HG02943 (cell line): ENCODE results near the gene RHBDD2.
"Not testable (repeated sequence)": the region's sequence is repeated elsewhere in the genome, so short reads cannot be mapped to it uniquely, and the experiment has no call there.

Source experiments
- ATAC-seq: cut with Tn5 transposase; IDR thresholded peaks from one replicate; pipeline ENCODE4 v1.9.1; 2021; ENCODE audit warnings: mild to moderate bottlenecking, low read depth, moderate library complexity; ENCODE audit not compliant: unreplicated experiment

The RHBDD2 gene

DNA sequence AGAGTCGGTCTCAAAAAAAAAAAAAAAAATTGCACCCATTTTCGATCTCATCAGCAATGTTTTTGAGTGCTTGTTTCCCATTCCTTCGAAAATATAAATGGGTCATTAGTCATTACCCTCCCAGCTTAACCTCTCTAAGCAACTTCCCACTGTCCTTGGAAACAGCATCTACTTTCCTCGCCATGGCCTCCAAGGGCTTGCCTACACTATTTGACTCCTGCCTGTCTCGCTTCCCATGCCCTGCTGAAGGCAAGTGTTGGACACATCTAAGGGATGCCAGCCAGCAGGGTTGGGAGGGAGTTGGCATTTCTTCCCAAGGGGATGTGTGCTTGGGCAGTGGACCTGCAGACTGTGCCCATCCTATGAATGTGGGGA is 12.7 kb upstream of the RHBDD2 start:
- ATAC-seq, result no peak

DNA sequence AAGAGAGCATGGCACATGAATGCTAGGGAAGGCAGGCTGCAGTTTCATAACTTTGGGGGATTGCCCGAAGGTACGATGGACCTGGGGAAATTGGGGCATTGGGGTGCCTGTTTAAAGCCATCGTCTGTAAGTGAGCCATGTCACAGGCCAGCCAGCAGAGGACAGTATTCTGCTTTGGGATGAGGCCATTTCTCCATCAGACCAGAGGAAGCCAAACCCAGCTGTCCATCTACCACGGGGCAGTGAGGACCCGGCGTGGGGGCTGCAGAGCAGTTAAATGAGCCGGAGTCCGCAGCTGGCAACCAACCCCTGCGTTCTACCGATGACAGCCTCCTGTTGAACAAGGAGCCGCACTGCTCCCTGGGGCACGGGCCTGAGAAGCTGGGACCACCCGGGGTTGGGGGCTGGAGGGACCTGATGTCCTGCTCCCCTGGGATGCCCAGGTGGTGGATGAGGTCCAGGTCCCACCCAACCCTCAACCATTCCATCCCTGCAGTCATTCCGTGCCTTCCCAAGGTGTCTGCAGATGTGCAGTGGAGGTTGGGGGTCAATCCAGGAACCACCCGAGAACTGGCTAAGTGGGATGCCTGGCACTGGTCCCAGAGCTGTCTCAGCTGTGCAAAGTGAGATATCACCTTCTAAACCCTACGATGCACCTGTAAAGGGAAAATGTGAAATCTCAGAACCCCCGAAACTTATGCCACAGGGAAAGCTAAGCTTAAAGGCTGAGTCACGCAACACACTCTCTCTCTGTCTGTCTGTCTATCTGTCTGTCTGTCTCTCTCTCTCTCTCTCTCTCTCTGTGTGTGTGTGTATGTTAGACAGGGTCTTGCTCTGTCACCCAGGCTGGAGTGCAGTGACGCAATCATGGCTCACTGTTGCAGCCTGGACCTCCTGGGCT is 12.1 kb upstream of the RHBDD2 start:
- no peak for ATAC-seq

- ATAC-seq, result no peak
These were observed 11.5 kb upstream of the RHBDD2 start for GRCh38 chr7:75867390-75867717.

- no peak for ATAC-seq
These were observed 10.7 kb upstream of the RHBDD2 start for GRCh38 chr7:75868153-75868552.

GRCh38 chr7:75869776-75870379 is 9.0 kb upstream of the RHBDD2 start:
- ATAC-seq, result no peak

DNA sequence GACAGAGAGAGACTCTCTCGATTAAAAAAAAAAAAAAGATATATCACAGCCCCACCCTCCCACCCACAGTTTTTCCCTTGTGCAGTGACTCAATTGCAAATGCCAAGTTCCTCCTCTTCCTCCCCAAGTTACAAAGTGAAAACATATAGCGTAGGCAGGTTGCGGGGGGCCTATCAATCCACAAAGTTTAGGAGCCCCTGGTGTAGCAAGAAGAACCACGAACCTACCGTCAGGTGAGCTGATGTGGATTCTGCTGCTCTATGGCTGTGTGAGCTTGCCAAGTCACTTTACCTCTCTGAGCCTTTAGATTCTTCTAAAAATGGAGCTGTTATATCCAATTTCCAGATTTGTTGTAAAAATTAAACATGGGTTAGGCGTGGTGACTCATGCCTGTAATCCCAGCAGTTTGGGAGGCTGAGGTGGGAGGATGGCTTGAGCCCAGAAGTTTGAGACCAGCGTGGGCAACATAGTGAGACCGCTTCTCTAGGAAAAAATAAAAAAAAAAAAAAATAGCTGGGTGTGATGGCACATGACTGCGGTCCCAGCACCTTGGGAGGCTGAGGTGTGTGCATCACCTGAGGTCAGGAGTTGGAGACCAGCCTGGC is 8.2 kb upstream of the RHBDD2 start:
- ATAC-seq, result no peak

DNA sequence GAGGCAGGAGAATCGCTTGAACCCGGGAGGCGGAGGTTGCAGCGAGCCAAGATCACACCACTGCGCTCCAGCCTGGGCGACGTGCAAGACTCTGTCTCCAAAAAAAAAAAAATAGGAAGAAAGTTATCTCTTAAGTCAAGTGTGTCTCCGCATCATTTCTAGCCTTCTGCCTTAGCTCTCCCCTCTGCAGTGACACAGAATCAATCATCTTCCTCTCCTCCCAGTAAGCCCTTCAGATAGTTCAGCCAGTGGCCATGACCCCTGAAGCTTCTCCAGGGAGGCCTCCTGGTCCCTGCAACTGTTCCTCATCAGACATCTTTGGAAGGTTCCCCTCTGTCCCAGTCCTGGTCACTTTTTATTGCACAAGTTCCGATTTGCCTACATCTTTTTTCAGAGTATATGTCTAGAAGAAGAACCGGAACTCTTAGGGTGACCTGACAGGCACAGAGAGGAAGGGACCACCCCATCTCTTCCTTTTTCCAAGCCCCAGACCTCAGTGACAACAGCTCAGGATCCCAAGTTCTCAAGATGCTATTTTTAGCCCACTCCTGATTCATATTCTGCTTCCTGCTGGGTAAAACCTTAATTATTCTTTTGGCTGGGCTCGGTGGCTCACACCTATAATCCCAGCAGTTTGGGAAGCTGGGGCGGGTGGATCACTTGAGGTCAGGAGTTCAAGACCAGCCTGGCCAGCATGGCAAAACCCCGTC is 6.6 kb upstream of the RHBDD2 start:
- no peak for ATAC-seq

GRCh38 chr7:75874180-75874579 is 4.7 kb upstream of the RHBDD2 start:
- ATAC-seq, result not testable (repeated sequence)

- ATAC-seq, result no peak
These were observed 3.4 kb upstream of the RHBDD2 start for GRCh38 chr7:75875113-75876080.

- no peak for ATAC-seq
These were observed 2.5 kb upstream of the RHBDD2 start for GRCh38 chr7:75876126-75876881.

DNA sequence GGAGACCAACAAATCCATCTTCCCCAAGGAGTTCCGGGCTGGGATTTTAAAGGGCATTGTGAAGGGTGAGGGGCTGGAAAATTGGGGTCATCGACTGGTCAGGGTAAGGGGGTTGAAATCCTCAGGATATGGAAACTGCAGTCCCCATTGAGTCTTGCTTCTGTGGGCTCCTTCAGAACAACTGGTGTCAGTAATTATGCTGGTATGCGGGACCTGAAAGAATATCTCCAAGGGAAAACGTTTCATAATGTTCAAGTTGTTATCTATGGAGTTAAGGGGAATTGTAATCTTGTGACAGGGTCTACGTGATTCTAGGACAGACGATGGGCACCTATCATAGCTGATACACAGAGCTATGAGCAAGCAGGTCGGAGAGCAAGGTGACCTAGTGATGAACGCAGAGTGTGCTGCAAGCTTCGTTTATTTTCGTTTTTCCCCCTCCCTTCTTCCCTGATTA is 494 bp upstream of the RHBDD2 start:
- ATAC-seq, result peak; percentile 26

- ATAC-seq, result no peak
These were observed 944 bp downstream of the RHBDD2 start for GRCh38 chr7:75879771-75880184.

- no peak for ATAC-seq
These were observed 1.4 kb downstream of the RHBDD2 start for GRCh38 chr7:75880242-75880641.

DNA sequence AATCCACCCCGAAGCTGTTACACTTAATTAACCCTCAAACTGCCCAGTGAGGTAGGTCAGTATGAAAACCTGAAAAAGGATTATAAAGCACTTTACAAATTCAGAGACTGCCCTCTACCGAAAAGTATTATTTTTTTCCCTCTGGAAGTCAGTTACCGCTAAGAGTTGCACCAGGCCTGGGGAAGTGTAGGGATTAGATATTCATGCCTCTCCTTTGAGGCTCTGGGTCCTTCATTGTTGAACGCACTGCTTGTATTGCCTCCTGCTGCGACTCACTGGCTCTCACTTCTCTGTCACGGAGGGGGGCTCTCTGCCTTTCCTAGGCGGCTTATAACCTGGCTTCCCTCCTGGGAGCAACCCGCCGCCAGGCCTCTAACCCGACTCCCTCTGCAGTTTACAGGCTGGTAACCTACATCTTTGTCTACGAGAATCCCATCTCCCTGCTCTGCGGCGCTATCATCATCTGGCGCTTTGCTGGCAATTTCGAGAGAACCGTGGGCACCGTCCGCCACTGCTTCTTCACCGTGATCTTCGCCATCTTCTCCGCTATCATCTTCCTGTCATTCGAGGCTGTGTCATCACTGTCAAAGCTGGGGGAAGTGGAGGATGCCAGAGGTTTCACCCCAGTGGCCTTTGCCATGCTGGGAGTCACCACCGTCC is 2.7 kb downstream of the RHBDD2 start:
- no peak for ATAC-seq

- ATAC-seq, result not testable (repeated sequence)
These were observed 4.5 kb downstream of the RHBDD2 start for GRCh38 chr7:75883265-75883824.

DNA sequence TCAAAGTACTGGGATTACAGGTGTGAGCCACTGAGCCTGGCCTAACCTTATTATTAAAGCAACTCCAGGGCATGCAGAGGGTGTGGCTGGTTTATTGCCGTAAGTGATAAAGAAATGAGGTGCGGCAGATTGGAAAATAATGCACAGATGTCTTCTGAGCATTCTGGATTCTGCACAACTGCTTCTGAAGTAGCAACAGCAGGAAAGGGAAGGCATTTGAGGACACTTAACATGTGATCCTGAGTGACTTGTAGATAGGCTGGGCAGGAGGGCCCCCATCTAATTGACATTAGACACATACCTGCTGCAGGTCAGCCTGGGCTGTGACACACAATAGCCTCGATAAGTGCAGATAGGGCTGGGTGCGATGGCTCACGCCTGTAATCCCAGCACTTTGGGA is 5.6 kb downstream of the RHBDD2 start:
- ATAC-seq, result no peak

DNA sequence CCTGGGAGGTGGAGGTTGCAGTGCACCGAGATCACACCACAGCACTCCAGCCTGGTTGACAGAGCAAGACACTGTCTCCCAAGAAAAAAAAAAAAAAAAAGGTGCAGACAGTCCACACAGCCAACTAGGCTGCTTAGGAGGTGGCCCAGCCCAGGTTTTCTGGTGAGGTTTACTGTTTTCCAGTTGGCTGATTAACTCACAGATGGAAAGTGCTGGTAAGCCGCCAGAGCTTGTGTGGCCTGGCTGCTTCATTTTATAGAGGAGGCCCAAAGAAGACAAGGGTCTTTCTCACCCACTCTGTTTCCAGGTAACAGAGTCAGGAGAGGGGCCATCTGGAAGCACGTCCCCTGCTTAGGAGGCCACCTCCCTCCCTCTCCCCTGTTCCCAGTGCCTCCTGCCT is 6.2 kb downstream of the RHBDD2 start:
- ATAC-seq, result no peak

DNA sequence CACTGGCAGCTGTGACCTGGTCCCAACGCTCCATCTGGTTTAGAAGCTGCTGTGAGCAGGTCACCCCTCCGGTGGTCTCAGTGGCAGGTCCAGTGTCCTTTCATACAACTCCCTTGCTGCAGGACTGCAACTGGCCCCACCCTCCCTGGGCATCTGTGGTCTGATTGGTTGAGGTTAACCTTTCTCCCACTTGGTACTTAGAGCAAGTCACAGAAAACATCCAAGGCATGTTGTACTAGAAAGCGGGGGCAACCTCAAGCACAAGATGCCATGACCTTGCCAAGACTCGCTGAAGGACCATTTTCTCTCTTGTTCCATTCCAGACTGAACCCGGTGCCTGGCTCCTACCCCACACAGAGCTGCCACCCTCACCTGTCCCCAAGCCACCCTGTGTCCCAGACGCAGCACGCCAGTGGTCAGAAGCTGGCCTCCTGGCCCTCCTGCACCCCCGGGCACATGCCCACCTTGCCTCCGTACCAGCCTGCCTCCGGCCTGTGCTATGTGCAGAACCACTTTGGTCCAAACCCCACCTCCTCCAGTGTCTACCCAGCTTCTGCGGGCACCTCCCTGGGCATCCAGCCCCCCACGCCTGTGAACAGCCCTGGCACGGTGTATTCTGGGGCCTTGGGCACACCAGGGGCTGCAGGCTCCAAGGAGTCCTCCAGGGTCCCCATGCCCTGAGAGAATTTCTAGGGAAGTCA is 9.0 kb downstream of the RHBDD2 start:
- no peak for ATAC-seq
